Stimulated activated CD4-positive, alpha-beta T cell treated with anti-CD3 and anti-CD28 coated beads, TNF-alpha, amount 100 ng/mL, for 4 hours (primary cell): ENCODE results near the gene TSPAN32.

Experiments used
- DNase-seq, 3 experiments: peaks; one replicate each; pipeline ENCODE4 v3.0.0-alpha.2; 2020; ENCODE audit warnings: low read depth in 3 of 3

Gene TSPAN32

DNA sequence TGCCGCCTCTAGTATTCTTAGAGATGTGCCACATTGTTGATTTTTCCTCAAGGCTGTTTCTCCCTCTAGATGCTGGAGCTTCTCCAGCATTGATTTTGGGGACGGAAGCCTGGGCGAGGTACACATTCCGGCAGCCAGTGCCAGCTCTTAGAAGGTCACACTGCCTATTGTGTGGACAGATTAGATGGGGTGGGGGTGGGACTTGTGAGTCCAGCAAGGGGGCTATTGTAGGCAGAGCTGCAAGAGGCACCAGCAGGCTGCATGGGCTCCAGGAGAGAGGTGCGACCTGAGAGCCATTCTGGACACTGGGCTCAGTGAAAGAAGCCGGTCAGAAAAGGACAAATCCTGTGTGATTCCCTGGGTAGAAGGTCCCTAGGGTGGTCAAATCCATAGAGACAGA, 12.5 kb upstream of the TSPAN32 start:
- no peak for DNase-seq

DNA sequence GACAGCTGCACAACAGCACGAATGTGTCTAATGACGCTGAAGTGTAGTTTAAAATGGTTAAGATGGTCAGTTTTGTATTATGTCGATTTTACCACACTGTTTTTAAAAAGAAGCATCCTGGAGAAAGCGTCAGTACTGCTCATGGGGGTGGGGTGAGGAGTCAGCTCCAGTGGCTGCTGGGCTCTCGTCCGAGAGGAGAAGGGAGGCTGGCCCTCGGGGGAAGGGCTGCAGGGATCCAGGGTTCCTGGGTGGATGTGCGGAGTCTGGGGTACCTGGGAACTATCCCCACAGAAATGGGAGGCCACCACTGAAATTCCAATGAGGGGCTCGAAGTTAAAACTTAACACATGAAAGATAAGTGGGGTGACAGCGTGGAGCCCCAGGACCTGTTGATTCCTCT, 12.0 kb upstream of the TSPAN32 start:
- DNase-seq: no peak

DNA sequence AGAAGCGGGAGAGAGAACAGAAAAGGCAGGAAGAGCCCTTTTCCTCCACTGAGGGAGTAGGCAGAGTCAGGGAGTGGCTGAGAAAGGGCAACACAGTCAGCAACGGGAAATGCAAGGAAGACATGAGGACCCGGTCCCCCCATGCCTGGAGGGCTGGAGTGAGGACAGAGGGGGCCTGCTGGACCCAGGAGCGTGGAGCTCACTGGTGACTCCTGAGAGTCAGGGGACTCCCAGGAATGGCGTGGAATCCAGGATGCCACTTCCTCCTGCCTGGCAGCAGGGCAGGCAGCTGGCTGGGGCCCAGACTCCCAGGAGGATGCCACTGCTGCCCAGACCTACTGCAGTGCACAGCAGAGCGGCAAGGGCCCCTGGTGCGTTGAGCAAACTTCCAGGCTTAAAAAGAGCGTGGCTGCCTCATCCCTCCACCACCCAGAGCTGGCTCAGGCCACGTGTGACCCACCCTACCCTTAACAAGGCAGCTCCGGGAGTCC, 11.4 kb upstream of the TSPAN32 start:
- DNase-seq: no peak

DNA sequence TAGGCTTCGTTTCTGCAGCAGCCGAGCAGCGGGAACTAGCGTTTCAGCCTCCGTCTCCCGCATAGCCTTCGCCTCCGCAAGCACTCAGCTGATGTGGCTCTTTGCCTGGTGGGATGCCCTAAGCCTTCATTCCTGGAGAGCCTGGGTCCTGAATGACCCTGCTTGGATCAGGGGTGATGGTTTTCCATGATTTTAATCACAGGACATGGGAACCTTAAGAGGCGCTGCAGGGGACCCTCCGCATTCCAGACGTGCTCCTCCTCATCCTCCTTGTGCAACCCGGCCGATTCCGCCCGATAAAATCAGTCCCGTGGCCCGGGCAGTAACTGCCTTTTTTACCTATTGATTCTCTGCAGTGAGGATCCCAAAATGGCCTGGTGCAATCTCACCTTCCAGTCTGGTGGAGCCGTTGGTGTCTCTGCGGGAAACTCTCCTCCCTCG, 8.3 kb upstream of the TSPAN32 start:
- DNase-seq: no peak

DNA sequence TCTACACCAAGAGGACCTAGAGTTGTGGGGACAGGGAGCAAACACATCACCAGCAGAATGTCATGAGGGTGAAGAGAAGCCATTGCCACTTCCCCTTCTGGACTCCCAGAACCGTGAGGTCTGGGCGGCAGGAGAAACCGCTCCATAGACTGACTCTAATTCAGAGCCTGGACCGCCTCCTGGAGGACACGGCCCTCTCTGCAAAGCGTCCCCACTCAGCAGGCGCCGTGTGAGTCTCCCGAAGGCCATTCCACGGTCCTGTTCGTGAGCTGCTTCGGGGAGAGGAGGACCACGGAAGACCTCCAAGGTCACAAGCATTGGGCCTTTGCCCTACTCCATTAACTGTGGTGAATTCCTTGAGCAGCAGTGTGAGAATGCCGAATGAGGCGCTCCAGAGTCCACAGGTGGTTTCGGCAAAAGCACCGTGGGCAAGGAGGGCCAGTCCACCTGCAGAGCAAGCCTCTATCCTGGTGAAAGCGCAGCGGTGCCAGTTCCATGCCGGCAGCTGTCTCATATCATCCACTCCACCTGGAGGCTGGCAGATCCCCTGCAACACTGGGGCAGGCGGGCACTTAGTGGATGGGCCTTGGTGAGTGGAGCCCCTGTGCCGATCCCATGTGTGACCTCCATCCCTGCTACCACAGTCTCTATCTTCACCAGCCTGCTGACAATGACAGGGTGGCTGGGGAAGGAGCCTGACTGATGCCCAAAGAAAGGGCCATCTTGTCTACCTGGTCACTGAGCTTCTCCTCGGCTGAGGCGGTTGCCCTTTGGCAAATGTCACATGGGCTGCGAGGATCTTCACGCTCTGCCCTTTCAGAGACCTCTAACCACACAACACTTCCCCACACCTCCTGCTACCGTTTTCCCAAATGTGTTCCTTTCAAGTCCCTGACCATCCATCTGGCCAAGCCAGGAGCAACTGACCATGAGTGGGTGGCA, 7.6 kb upstream of the TSPAN32 start:
- no peak for DNase-seq

DNA sequence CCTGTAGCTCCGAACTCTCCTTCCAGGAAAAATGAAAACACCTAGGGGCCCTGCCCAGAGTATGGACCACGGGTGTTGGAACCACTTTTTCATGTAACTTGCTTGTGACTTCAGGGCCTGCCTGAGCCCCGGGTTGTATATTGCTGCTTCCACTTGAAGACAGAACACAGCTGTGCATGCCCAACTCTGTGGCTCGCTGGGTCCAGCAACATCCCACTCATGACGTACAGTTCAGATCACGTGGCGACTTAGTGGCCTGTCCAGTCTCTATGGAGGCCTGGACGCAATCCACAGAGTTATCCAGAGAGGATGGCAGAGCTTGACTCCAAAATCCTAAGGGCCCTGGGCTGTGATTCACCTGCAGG, 6.9 kb upstream of the TSPAN32 start:
- no peak for DNase-seq

DNA sequence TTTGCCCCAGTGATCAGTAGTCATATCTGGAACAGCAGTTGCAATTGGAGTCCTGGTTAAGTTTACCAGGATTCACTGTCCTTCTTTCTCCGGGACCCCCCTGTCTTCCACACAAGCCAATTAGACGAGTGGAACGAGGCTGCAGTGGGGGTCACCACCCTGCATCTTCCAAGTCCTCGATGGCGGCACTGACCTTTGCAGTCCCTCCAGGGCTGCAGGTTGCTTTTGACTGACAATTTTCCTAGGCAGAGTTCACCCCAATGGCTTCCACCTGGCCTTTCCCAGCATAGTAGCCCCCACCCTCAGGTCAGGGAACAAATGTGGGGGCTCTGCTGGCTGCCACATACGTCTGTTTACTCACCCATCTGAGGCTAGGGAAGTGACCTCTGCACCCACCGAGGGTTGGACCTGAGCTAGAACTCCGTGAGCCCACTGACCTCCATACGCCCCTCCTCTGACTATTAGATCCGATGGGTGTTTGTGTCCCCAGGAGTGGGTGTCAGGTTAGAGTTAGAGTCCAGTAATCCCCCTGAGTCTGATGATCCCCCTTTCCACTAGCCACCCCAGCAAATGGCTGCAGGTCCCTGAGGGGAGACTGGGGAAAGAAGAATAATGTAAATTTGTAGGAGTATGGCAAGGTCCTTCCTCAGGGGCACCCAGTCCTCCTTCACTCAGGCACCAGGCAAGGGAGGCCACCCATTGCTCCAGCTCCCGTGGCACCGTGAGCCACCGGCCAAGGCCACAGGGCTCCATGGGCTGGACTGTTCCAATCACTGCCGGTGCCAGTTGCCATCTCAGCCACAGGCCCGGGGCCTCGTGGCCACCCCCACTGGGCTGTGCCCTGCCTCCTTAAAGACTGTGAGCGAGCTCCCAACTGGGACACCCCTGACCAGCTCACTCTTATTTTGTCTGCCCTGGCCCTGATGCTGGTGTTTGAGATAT, 5.6 kb upstream of the TSPAN32 start:
- no peak for DNase-seq

DNA sequence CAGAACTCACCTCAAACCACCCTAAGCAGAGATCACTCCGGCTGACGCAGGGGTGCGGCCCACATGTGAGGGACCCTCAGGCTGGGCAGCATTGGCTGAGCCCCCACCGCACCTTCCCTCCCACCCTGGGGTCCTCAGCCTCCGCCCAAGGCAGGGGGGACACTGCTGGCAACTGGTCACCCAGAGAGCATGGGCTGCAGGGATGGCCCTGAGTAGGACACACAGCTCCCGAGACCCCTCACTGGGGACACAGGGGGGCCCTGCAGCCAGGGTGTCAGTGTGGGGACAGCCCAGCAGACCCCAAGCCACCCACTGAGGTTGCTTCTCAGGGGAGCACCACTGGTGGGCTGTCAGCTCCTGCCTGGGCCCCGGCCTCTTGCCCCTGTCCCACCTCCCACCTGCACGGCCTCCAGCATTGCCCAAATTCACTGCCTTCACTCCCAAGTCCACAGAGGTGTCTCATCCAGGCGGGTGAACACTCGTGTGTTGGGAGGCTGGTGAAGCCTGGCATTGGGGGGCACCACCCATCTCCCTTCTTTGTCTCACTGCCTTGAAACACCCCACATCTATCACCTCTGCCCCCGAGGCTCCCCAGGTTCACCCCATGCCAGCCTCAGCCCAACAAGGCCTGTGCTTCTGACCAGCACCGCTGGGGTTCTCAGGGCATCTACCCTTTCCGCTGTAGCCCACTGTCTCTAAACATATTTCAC, 4.7 kb upstream of the TSPAN32 start:
- no peak for DNase-seq

DNA sequence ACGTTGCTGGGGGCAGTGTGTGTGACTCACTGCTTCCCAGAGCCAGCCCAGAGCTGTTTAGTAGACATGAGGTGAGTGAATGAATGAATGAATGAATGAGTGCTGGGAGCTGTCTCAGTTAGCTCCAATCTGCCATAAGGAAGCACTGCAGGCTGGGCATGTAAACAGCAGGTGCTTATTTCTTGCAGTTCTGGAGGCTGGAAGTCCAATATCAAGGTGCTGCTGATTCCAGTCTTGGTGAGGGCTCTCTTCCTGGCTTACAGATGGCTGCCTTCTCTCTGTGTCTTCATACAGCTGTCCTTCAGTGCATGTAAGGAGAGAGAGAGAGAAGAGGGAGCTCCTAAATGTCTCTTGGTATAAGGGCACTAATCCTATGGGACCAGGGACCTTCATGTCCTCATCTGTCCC, 4.2 kb upstream of the TSPAN32 start:
- no peak for DNase-seq

DNA sequence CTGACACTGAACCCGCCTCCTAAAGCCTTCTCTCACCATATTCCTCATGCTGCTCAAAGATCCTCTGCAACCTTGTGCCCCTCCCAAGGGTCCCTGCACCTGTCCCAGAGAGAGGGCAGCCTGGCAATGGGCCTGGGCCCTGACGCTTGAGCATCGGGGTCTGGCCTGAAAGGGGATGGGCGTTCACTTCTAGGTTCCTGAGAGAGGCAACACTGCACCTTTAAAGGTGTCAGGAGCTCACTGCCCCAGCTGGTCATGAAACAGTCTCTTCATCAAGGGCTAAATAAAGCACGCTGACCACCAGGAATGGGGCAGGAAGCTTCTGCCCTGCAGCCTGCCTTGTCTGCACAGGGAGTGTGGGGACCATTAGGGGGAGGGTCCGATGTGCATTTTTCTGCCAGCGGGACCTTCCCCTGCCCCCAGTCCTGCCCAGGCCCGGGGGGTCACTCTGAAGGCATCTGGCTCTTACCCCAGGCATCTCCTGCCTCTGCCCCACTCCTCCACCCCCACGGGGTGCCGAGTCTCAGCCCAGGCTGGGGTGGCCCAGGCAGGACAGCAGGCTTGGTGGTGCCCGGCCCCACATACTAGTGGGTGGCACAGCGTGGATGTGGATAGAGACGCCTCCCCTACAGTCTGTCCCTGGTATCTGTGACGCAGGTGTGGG, 3.5 kb upstream of the TSPAN32 start:
- DNase-seq: no peak

DNA sequence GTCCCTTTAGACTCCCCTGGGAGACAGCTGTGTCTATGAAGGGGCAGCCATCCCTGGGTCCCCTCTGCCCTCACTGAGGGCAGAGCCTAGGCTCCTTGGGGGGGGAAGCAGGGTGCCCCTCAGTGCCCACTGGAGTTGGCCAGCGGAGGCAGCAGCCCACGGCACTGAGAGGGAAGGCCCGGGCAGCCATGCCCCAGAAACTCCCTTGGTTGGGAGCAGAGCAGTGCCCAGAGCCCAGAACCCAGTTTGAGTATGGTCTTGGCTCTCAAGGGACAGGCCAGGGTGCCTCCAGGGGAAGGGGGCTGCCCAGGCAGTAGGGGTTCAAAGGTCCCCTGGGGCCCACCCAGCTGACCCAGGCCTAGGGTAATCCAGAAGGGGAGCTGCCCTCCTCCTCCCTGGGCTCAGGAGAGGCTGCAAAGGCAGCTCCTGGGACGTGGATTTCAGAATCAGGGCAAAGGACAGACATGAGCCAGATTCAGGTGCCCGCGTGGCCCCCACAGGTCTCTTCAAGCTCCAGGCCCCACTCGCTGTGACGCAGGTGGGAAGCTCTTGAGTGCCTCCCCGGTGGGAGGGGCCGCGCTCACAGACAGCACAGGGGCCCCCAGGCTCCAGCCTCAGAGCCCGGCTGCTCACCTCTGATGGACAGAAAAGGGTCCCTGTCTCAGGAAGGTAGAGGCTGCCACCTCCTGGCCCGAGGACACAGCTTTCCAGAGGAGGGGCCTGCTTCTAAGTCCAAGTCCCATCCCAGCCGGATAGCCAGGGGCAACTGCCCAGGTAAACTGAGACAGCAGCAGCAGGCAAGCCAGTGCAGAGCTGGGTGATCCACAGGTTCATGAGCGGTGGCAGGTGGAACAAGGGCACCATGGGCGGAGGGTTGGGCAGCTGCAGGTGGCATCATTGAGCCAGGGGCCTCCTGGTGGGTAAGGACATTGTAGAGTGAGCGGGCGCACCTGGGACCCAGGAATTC, 2.7 kb upstream of the TSPAN32 start:
- no peak for DNase-seq

DNA sequence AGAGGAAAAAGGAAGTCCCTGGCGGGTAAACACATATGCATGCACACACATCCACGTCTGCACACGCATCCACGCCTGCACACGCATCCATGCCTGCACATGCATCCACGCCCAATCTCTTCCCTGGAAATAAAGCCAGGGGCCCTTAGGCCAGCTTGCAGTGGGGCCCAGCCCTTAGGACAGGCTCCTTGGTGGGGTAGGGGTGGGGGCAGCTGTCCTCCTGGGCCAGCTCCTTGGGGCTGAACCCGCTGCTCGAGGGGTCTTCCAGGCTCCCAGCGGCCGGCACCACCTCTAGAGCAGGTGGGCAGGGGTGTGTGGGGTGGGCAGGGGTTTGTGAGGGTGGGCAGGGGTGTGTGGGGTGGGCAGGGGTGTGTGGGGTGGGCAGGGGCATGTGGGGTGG, 2.0 kb upstream of the TSPAN32 start:
- no peak for DNase-seq

DNA sequence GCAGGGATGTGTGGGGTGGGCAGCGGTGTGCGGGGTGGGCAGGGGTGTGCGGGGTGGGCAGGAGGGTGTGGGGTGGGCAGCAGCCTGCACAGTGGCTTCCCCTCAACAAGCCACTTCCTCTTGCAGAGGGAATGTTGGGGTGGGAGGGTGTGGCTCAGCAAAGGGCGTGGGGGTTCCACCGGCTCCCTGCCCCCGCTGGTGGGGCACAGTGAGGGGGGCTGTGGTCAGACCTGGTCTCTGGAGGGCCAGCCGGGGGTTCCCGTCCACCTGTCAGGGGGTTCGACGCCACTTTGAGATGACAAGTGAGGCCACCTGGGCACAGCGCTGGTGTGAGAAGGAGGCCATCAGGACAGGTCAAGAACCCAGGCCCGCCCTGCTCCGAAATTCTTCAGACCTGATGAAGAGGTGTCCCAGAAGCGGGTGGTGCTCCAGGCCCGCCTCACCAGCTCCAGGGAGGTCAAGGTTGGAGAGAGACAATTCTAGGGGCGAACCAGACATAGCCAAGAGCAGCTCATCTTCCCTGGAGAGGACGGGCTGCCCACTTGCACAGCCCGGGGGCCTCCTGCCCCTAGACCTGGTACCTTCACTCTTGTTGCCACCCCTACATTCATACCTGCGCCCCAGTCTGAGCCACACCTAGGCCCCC, 1.4 kb upstream of the TSPAN32 start:
- no peak for DNase-seq

DNA sequence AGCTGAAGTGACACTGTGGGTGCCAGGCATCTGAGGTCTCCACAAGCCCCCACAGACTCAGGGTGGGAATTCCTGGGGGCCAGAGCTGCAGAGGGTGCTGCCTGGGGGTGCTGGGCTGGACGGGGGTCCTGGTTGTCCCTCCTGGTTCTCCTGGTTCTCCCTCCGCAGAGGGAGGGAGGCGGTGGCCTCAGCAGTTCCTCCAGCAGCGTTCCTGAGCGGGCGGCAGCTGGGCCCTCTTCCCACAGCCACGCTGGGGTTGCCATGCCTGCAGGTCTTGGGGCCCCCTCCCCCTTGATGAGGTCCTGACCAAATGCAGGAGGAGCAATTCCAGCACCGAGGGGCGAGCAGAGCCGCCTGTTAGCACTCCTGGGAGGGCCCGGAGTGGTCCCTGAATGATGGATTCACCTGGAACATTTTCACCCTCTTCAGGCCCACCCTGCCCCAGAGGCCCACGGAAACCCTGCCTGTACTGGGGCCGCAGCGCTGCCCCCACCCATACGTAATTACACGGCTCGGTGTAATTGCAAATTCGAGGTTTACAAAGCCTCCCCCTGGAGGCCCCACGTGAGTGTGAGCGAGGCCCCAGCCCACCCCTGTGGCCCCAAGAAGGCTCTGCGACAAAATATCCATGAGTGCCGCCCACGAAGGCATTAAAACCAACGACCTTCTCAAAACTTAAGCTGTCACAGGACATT, 730 bp upstream of the TSPAN32 start:
- no peak for DNase-seq

DNA sequence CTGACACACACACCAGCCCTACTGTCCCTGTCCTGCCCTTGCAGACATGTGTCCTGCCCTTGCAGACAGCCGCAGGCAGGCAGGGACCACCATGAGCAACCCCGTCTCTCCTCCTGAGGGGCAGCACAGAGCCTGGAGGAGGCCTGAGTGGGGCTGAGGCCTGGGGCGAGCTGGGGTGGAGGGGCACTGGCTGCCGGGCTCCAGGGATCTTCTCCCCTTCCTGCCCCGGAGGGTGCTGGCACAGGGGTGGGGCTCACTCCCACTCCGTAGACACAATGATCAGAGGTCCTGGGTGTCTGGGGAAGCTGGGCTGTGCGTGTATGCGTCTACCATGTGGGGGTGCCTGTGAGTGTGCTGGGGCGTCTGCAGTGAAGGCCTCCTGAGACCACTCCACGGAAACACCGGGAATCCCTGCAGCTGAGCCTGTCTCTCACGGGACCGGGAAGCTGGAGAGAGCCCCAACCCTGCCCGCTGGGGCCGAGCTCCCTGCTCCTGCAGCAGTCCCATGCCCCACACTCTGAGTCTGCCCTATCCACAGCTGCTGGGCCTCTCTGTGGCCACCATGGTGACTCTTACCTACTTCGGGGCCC, 588 bp downstream of the TSPAN32 start:
- no peak for DNase-seq

DNA sequence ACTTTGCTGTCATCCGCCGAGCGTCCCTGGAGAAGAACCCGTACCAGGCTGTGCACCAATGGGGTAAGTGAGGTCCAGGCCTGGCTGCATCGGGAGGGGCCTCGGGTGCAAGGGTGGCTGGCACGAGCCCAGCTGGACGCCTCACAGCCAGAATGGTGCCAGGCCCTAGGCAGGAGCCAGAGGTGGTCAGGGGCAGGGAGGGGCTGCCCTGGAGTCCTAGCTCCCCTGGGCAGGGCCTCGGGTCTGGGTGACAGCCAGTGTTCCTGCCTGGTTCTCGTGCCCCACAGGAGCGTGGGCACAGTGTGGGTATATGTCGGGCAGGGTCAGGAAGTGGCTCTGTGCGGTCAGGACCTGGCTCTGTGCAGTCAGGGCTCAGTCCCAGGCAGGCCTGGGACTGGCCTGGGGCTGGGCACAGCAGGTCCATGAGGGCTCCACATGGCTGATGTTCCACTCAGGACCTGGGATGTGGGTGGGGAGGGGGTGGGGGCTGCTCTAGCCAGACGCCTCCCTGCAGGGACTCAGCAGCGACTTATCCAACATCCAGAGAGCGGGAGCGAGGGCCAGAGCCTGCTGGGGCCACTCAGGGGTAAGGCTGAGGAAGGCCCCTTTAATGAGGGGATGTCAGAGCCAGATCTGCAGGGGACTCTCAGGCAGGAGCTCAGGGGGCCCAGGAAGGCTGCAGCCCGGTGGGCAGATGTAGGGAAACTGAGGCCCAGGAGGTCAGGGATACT, 1.2 kb downstream of the TSPAN32 start:
- DNase-seq: no peak

DNA sequence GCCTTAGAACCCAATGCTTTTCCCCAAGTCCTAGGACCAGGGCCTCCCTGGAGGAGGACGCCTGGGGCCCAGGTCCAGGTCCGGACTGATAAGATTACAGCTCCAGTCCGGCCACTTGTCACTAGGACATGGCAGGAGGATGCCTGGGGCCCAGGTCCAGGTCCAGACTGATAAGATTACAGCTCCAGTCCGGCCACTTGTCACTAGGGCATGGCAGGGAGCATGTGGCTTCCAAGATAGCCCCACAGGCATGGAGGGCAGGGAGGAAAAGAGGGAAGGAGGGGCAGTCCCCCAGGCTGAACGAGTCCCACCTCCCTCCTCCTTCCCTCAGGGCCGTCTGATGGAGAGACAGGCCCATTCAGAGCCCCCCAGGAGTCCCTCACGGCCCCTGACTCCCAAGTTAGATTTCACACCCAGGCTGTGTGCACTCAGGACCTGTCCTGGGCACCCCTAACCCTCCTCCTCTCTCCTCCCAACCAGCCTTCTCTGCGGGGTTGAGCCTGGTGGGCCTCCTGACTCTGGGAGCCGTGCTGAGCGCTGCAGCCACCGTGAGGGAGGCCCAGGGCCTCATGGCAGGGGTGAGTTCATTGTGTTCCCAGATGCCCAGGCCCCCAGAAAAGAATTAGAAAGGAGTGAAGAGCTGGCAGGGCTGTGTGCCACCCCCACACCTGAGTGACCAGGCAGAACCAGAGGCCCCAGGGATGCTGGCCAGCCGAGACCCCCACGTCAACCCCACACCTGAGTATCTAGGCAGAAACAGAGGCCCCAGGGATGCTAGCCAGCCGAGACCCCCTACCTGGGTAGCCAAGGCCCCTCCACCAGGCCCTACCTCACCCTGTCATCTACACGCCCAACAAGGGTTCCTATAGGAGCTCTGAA, 2.1 kb downstream of the TSPAN32 start:
- no peak for DNase-seq
